NK-92 (cell line): ENCODE measurements around the gene LGALS12.
"Not testable (repeated sequence)": the region's sequence is repeated elsewhere in the genome, so short reads cannot be mapped to it uniquely, and the experiment has no call there.

Experiments
- DNase-seq: peaks from one replicate; lab custom pipeline; 2025; ENCODE audit not compliant: unreplicated experiment; lab: John Stamatoyannopoulos, UW

The LGALS12 gene

DNA sequence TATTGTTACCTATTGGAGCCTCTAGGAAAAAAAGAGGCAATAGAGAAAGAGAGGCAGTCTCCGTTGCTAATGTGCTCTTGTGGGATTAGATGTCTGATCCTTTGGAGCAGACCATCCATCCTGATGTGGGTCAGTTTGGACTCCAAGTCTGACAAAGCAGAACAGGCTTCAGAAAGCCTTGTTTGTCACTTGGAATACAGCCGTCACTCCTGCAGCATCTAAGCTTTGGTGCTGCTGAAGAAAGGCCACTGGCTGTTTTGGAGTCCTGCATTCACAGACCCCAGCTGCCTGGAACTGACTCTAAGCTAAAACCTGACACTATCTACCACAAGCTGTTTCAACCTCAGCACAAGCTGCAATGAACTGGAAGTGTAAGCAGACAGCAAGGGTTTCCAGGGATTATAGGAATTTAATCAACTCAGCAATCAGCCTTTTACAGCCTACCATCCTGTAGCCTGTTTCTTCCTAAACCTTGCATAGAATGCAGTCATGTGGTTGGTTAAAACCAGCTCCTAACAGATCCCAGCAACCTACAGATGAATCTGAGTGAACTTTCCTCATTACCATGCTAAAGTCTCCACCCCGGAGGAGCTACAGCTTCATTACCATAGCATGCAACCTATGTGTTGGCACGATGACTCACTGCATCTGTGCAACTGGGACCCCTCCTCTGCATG lies 27.1 kb downstream of the LGALS12 start:
- no peak for DNase-seq

DNA sequence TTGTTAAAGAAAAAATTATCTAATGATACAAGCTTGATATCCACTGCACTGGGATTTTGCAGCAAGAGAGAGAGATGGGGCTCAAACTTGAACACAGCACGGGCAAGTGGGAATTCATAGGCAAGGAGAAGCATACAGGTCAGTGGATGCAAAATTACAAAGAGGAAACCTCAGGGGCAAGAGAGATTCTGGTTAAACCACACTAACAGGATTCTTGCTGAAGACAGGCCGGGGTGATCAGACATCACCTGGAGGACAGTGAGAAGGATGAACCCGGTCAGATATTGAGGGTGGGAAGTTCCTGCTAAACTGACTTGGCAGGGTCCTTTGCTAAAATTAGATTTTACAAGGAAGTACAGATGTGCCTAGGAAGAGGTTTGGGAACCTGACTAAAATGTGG lies 28.2 kb downstream of the LGALS12 start:
- DNase-seq, result no peak

DNA sequence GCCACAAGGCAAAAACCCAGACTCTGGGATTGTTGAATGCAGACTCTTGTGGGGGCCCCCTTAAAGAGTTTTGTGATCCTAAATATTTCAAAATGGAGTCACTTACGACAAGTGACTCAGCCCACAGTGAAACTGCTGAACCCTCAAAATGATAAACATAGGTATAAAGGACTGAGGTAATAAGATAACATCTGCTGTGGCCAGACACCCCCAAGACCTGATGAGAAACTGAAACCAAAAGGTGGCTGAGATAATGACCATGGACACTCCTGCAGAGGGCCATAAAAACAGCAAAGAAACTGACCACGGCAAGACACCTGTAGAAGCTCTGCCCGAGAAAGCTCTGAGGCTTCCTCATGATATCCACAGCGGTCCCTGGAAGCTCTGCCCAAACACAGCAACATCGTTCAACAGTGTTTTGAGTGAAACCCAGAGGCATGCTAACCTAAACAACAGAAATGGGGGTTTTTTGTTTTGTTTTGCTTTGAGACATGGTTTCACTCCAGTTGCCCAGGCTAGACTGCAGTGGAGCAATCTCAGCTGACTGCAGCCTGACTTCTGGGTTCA lies 29.1 kb downstream of the LGALS12 start:
- DNase-seq, result no peak

DNA sequence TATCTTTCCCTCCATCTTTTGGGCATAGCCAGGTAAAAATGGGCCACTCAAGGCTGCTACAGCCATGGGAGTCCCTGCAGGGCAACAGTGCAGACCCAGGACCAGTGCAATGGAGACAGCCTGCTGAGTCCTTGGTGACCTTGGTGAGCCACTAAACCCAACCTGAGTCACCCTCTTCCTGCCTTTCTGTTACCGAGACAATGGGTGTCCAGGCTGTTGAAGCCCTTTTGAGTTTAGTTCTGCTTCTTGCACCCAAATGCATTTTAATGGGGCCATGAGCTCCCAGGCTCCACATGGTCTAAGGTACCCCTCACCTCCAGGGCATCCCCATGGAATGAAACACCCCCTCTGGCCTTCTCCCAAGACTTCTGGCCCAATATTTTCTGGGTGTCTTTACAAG lies 29.9 kb downstream of the LGALS12 start:
- no peak for DNase-seq

DNA sequence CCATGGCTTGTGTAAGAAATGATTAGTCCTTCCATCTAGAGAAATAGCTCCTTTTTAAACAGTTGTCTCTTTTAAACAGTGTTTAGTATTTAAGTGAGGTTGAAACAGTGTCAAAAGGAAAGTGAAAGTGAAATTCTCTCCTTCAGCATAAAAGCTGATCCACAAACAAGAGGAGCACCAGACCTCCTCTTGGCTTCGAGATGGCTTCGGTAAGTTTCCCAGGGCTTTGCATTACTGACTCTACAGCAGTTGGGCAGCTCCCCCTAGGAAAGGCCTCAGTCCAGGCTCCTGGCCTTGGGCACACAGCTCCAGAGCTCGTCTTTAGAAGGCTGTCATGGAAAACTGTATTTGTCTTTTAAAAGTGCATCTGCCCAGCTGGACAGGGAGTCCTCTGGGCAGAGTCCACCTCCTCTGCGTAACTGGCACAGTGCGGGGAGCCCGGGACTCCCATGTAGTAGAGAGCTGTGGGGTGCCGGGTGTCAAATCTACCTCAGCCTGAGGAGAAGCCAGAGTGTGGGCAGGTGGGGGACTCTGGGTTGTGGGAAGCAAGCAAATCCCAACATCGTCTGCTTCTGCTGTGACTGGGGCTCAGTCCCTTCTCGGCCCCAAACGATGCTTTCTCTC lies 30.9 kb downstream of the LGALS12 start, which contains the start of gene PLAAT4:
PLAAT4 (plus strand) TSS at position 140 of the 624 bp plus-strand sequence; CDS start at position 201, 61 bp downstream.
- no peak for DNase-seq

DNA sequence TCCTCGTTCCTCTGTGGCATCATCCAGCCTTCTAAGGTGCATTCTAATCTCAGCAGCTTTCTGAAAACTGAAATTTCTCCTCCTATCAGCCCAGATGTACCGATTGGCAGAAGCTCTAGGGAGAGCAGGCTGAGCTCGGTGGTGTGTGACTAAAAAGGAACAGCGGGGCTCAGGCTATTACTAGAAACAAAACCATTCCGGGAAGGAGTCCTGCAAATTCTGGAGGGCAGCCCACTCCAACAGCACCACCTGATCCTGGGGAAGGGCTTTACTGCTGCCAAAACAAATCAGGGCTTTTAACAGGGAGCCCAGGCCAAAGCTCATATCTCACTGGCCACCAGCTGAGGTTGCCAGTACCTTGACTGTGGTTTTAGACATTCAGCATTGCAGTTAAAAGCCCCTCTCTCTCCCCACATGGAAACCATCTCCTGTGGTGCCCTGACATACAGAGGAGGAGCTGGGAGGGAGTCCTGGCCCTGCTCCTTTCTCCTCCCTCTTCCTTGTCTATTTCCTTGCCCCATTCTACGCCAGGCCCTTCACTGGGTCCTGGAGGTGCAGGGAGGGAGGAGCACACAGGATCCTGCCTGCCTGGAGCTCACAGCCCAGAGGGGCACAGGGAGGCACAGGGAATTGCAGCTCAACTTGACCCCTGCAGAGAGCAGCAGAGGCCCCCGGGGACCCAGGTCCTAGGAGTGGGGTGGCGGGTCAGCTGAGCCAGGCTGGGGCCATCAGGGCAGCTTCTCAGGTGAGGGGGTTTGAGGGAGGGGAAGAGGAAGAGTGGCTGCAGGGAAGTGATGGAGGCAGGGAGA lies 31.6 kb downstream of the LGALS12 start:
- DNase-seq, result no peak

DNA sequence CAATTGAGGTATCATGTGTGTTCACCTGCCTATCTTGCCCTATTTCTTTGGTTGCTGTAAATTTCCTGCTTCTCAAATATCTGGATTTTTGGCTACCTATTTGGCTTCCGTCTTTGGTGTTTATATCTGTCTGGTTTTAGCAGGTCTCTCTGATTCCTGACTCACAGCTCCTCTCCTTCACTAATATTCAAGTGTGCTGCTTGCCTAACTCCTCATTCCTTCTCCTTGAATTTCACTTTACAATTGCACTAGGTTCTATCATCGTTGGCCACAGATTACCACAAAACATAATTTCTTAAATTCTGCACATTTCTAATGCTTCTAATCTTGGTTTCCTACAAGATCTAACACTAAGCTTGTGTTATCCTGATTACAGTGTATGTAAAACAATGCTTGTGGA lies 36.6 kb downstream of the LGALS12 start:
- DNase-seq, result not testable (repeated sequence)

DNA sequence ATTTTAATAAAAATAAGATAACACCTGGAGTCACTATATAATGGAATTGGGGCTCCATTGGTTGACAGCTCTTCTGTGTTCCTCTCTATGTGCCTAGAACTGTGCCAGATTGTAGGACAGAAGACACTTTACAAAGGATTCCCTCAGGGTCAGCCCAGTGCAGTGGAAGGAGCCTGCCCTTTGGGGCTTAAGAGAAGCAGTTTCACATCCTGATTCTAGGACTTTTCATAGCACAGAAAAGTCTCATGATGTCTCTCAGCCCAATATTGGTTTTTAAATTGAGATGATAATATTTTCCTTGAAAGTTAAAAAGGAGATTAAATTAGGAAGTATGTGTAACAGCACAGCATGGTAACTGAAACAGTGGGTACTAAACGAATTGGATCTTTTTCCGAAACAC lies 37.8 kb downstream of the LGALS12 start:
- no peak for DNase-seq

DNA sequence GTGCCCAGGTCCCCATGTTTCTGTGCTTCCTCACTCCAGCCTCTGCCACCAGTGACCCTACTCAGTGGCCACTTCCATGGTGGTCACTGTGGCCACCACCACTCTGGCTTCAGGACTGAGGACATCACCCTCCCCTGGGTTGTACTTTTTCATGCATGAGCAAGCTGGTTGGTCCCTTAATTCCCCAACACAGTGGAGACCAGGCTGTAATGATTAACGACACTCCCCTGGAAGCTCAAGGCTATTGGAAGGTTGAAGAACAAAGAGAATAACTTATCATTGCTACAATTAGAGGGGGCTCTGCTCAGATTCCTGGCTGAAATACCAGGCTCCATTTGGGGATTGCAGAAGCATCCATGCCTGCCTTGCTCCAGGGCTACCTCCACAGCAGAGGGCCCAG lies 41.2 kb downstream of the LGALS12 start:
- DNase-seq, result no peak

DNA sequence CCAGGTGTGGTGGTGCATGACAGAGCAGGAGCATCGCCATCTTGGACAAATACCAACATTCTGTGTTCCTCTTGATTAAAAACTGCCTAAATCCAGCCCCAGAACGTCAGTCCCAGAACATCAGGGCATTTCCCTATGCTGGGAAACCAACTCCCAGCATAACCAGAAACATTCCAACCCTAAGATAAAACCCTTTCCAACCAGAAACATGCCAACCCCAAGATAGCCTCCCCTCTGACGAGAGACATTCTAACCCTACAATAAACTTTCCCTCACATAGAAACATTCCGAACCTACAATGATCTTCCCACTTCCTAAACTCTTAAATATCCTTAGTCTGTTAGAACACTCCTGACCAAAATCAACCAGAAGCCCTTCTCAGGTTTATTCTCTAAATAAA lies 42.3 kb downstream of the LGALS12 start:
- no peak for DNase-seq

DNA sequence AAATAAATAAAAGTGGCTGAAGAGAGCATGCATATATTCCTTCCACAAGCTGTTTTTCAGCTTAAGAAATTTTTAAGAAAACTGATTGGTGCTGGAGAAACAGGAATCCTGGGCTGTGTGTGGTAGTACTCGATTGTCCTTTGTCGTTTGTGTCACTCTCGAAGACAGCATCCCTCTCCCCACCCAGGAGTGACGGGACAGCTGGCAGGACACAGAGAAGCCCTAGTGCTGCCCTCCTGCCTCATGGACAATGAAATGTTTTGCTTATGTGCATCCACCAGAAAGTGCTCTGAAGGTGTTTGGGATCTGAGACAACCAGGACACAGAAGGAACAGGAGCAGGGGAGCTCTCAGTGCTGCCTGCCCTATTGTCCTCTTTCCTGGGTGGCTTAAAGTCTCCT lies 43.5 kb downstream of the LGALS12 start:
- DNase-seq, result no peak

DNA sequence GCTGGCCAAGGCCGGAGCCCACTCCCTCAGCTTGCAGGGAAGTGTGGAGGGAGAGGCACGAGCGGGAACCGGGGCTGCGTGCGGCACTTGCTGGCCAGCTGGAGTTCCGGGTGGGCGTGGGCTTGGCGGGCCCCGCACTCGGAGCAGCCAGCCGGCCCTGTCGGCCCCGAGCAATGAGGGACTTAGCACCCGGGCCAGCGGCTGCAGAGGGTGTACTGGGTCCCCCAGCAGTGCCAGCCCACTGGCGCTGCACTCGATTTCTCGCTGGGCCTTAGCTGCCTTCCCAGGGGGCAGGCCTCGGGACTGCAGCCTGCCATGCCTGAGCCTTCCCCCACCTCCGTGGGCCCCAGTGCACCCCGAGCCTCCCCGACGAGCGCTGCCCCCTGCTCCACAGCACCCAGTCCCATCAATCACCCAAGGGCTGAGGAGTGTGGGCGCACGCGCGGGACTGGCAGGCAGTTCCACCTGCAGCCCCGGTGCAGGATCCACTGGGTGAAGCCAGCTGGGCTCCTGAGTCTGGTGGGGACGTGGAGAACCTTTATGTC lies 44.3 kb downstream of the LGALS12 start:
- not testable (repeated sequence) for DNase-seq

DNA sequence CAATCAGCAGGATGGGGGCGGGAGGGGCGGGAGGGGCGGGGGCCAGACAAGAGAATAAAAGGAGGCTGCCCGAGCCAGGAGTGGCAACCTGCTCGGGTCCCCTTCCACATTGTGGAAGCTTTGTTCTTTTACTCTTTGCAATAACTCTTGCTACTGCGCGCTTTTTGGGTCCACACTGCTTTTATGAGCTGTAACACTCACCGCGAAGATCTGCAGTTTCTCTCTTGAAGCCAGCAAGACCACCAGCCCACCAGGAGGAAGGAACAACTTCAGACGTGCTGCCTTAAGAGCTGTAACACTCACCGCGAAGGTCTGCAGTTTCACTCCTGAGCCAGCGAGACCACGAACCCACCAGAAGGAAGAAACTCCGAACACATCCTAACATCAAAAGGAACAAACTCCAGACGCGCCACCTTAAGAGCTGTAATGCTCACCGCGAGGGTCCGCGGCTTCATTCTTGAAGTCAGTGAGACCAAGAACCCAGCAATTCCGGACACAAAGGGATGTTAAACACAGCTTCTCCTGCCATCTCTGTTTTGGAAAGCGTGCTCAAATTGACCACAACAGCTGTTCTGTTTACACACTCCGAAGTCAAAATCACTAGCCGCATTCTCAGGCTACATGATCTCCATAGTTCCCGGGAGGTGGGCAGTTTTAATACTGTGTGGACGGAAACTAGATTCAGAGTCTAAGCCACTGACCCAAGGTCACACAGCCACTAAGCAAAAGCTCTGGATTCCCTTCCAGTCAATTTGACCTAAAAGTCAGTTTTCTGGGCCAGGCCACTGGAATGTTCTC lies 45.4 kb downstream of the LGALS12 start:
- no peak for DNase-seq

DNA sequence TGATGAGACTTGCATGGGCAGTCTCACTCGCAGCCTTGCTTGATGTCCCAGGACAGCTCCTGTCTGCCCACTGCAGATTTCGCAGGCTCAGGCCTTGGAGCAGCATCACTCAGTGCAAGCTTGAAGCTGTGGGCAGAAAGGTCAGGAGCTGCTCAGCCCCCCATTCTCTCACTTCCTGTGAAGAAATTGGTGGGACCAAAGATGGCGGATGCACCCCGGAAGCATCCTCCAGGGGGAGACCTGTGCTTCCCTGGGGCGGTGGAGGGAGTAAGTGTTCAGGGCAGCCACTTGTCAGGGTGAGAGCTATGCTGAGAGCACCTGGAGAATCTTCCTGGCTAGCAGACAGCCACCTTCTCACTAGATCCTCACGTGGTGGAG lies 46.0 kb downstream of the LGALS12 start:
- DNase-seq, result no peak

DNA sequence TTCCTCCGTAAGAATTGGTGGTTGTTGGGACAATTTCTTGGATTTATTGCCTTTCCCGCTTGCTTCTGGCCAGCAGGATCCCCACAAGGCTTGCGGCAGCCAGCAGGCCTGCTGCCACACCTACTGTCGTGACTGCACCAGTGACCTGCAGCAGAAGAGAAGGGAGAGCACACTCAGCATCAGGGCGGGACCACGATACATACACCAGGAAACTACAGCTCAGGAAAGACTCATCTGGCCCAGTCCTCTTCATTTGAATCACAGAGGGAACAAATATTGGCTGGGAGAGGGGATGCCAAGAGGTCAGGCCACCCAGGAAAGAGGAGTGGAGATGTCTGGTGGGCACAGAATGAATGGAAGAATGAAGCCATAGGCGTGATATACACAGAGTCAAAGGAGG lies 47.0 kb downstream of the LGALS12 start:
- DNase-seq, result no peak

DNA sequence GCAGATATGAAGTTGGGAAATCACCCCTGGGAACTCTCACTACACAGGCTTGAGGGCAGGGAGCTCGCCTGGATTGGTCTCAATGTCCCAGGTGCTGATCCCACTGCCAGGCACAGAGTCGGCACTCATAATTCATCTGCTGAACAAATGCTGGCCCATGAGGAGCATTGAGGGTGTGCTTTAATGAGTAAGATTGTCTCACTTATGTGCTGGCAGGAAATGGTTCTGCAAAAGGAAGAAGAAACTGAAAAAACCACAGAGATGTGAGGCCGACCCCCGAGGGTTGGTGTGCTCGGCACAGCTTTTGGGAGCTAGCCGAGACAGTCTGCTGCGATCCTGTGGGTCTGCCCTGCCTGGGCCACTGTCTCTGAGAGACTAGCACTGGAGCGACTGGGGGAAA lies 47.9 kb downstream of the LGALS12 start:
- DNase-seq, result no peak

DNA sequence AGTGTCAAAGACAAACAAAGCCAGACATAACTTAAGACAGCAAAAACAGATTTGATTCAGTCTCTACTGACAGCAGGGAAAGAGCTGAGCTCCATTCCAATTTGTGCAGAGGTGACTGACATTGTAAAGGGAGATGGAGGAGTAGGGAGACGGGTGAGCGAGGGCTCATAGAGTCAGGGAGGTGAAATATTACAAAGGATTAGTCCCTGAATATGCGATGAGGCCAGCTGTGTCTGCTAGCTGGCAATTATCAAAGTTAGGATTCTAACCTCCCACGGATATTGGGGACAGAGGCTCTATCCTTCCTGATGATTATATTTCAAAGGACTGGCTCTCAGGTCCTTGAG lies 49.0 kb downstream of the LGALS12 start:
- no peak for DNase-seq

DNA sequence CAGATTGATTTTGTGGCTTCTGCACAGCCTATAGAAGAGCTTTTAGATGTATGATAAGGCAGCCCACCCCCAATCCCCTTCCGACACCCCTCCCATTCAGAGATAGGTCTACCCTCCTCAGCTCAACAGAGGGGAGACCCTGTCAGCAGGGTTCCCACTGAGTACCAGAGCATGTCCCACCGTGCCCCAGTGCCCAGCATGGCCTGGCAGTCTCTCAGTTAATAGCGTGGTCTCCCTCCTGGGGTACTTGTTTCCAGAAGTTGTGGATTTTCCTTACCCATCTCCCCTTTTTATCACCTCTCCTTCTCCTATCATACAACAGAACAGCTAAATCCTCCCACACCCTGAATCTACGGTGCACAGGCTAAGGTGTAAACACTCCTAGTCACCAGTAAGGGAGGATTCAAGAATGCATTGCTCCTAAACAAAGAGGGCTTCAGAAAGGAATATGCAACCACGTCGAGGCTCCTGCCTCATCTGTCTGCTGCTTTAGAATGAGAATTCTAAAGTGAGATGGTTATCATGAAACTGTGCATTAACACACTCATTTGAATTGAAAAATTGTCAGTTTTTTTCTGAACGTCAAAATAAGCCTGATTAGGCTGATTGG lies 50.6 kb downstream of the LGALS12 start:
- no peak for DNase-seq

DNA sequence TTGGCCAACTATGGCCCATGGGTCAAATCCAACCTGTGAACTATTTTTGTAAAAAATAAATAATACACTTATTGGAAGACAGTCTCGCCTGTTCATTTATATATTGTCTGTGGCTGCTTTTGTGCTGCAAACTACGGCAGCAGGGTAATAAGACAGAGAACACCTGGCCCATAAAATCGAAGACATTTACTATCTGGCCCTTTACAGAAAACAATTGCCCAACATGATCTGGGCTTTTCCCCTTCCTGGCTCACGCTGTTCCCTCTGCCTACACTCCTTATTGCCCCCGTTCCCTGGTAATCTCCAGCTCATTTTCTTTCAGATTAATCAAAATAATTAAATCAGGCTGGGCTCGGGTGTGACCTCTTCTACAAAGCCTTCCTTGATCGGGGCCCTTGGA lies 51.7 kb downstream of the LGALS12 start:
- no peak for DNase-seq

DNA sequence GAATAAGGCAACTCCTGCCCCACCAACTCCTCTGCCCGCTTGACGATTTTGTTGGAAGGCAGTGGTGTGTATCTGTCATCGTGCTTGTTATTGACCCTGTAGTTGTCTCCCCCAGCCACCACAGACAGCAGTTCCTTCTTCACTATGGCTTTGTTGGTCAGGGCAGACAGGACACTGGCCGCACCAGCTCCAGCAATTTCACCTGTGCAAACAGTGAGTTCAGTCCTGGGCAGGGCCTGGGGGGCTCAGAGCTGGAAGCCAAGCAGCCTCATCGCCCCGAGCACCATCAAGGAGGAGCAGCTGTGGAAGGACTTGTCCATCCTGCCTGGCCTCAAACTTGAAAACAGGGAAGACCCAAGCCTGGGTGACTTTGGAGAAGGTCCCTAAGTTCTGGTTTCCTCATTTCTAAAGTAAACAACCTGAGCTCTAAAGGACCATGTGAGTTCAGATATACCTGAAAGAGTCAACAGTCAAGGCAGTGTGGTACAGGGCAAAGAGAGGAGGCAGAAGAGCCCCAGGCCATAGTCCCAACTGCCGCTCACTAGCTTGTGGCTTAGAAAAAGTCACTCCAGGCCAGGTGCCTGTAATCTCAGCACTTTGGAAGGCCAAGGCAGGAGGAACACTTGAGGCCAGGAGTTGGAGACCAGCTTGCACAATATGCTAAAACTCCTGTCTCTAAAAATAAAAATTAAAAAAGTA lies 52.7 kb downstream of the LGALS12 start:
- DNase-seq, result no peak
